BJ (cell line): ENCODE data around the gene ZBTB39. TPM values are rescaled to one million over a fixed set of nuclear protein-coding genes. Genes with fewer than 3 reads are reported as not detected.

ENCODE experiments used
- CTCF ChIA-PET: fragments of 350-600 bp; formaldehyde crosslinking; extraction: SDS; loops from one replicate; lab custom pipeline; 2021; ENCODE audit warnings: antibody characterized with exemption, inconsistent platforms; lab: Yijun Ruan, JAX
- POLR2A ChIA-PET: fragments of 300-600 bp; sonication (Branson Sonifier 250); formaldehyde crosslinking; extraction: SDS; loops from one replicate; lab custom pipeline; 2021; ENCODE audit warnings: antibody characterized with exemption; lab: Charles Lee
- DNase-seq: peaks from one replicate; pipeline ENCODE4 v3.0.0-alpha.2; 2011; ENCODE audit warnings: low read depth
- H3K27me3 ChIP-seq: 2 replicates; pipeline ENCODE4 v1.6.0; 2011; ENCODE audit warnings: low read length; ENCODE audit not compliant: control insufficient read depth, insufficient read depth
- H3K36me3 ChIP-seq: 2 replicates; pipeline ENCODE4 v1.5.1; 2011; ENCODE audit warnings: low read length; ENCODE audit not compliant: control insufficient read depth, insufficient read depth
- H3K4me3 ChIP-seq: 2 replicates; pipeline ENCODE4 v1.5.1; 2011; ENCODE audit warnings: low read depth, mild to moderate bottlenecking, control low read depth, low read length
- polyA plus RNA-seq: library from polyadenylated mRNA; depleted of rRNA; stranded (reverse); fragments of >200 nt; gene quantifications from 2 replicates; pipeline ENCODE4 v1.2.3, GENCODE V29; 2011; rRNA removed
- TF ChIP-seq, protein P1 (sequence below): IDR thresholded peaks from 2 replicates; pipeline ENCODE4 v1.5.1; 2011; ENCODE audit warnings: low read depth, mild to moderate bottlenecking, control low read depth, inconsistent platforms, low read length, moderate library complexity; ENCODE audit not compliant: insufficient read depth

The ZBTB39 gene
- polyA plus RNA-seq, 1 experiment: 4.2 TPM

DNA sequence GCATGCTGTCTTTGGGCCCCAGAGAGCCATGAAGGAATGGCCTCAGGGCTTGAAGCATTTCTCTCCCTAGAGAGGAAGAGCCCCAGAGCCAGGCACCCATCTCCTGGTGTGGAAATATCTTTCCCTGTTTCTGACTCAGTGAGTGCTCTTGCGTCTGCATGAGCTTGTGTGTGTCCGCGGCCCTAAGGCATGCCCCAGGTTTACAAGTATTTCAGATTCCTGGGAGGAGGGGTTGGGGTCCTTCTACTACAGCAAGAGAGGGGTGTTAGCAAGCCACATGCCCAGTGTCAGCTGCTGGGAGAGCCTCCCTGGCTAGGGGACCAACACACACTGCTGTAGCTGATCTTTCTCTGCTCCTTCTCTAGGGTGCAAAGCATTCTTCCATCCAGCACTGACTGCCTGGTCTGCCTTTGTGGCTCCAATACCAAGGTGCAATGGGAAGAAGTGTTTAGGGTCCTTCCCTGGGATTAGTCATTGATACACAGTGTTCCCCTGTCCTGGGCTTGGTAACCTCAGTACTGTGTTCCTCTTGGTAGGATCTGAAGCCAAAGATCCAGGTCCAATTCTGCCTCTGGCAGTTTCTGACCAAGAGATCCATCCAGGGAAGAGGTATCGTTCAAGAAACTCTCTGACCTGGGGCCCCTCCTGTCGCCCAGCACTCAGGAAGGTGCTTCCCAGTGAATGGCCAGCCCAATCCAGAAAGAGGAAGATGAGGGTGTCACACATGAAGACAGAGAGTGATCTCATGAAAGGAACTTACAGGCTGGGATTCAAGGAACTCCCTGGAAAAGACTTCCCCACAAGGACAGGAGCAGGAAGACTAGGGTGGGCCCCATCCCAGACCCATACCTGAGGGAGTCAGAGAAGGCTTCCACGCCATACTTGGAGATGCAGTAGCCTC, 52.0 kb downstream of the ZBTB39 start:
- Histone ChIP-seq H3K4me3 (no peak overlapping the region), H3K36me3 (no peaks in the 10 kb centered on the region), H3K27me3 (peaks cover 12% of the 10 kb centered on the region)
- CTCF ChIA-PET: no interaction called here
- POLR2A ChIA-PET: no interaction called here
- TF ChIP-seq, protein P1, sequence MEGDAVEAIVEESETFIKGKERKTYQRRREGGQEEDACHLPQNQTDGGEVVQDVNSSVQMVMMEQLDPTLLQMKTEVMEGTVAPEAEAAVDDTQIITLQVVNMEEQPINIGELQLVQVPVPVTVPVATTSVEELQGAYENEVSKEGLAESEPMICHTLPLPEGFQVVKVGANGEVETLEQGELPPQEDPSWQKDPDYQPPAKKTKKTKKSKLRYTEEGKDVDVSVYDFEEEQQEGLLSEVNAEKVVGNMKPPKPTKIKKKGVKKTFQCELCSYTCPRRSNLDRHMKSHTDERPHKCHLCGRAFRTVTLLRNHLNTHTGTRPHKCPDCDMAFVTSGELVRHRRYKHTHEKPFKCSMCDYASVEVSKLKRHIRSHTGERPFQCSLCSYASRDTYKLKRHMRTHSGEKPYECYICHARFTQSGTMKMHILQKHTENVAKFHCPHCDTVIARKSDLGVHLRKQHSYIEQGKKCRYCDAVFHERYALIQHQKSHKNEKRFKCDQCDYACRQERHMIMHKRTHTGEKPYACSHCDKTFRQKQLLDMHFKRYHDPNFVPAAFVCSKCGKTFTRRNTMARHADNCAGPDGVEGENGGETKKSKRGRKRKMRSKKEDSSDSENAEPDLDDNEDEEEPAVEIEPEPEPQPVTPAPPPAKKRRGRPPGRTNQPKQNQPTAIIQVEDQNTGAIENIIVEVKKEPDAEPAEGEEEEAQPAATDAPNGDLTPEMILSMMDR: no peak
- DNase-seq: no peak

DNA sequence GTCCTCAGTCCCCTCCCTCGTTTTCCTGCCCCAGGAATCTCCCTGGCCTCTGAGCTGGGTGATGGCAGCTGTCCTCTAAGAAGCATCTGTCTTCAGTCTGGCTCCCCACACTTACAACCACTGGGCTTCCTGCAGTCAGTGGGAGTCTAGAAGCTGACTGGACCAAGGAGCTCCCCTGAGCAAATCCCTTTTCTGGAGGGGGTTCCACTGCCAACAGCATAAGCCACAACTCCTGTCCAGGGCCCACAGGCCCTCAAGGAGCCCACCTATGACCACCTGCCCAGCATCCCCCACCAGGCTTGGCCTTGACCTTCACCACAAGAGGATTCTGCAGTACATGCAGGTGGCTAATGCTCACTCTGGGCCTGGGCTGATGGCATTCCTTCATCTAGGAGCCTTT, 53.0 kb downstream of the ZBTB39 start:
- POLR2A ChIA-PET: no interaction called here
- CTCF ChIA-PET: interaction anchor here (1.2 kb wide), 1 partner anchor 9 kb away, joined by 3 read pairs; no protein-coding TSS in a partner anchor

DNA sequence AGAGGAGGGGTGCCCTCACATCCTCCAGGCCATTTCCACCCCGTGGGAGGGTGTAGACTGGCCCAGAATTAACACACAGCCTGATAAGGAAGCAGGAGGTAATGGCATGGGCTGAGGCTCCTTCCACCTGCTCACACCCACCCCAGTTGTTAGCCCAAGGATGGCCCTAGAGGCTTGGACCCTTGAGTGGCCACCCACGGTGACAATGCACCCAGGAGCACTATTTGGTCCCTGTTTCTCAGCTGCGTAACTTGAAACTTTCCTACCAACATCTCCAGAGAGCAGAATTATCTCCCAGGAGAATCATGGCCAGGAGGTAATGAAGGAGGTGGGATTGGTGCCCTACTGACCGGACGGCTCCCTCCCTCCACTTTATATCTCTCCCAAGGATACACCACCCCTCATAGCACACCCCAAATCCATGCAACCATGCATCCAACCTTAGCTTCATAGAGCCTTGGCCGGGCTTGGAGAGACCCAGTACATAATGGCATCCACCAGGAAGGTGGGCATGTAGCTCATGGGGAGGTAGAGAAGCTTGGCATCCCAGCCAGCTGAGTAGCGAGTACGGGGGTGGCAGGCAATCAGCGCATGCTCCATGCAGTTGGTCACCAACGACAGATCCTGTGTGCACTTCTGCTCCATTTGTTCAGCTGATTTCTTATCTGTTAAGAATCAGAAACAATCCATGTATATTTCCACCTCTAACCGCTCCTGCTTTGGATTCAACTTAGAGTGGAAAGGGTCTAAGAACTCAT, 54.6 kb downstream of the ZBTB39 start:
- H3K27me3 ChIP-seq: peaks cover 11% of the 10 kb centered on the region
- TF ChIP-seq, protein P1: no peak
- no peak overlapping the region for H3K4me3 ChIP-seq
- ChIA-PET POLR2A (no interaction called here), CTCF (interaction anchor here (0.6 to 0.9 kb wide), 2 partner anchors 17 to 58 kb away, joined by 3 read pairs; no protein-coding TSS in a partner anchor)
- DNase-seq: no peak
- H3K36me3 ChIP-seq: no peaks in the 10 kb centered on the region

More for the DNA sequence above, 53.0 kb downstream of the ZBTB39 start:
- Histone ChIP-seq H3K36me3 (no peaks in the 10 kb centered on the region), H3K4me3 (no peak overlapping the region), H3K27me3 (peaks cover 11% of the 10 kb centered on the region)
- DNase-seq: no peak
- TF ChIP-seq, protein P1: no peak

DNA sequence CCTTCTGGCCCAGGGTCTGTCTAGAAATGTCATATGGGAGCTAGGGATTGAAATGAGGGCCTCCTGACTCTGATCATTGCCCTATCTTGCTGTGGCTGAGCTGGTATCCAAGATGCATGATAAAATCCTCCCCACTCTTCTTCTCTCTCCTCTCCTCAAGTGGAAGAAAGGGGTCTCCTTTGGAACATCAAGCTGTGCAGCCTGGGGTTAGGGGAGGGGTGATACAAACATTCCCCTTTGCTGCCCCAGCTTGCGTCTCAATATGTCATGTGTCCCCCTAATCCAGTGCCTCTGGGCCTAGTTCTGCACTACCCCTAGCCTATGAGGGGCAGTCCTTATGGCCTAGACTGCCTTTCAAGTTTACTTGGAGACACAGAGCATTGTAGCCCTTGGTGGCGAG, 57.5 kb downstream of the ZBTB39 start:
- no peaks in the 10 kb centered on the region for H3K36me3 ChIP-seq
- TF ChIP-seq, protein P1: no peak
- CTCF ChIA-PET: interaction anchor here (1.2 kb wide), 1 partner anchor 9 kb away, joined by 3 read pairs; no protein-coding TSS in a partner anchor
- no peak for DNase-seq
- peaks cover 4% of the 10 kb centered on the region; the same call in 1 of the 2 replicates for H3K27me3 ChIP-seq
- H3K4me3 ChIP-seq: no peak overlapping the region
- POLR2A ChIA-PET: no interaction called here

Other genes starting within 250 kb of the ZBTB39 start
- gene HSD17B6, start 243.2 kb downstream of the ZBTB39 start, polyA plus RNA-seq: 11.3 and 12.2 TPM in 2 replicates
- gene SDR9C7, start 72.1 kb downstream of the ZBTB39 start, polyA plus RNA-seq: not detected in 2 replicates
- gene RDH16, start 48.9 kb downstream of the ZBTB39 start, polyA plus RNA-seq: 0.07 TPM in 2 replicates
- gene TAC3, start 10.0 kb upstream of the ZBTB39 start, polyA plus RNA-seq: not detected in 2 replicates
- 0.02 and 0.15 TPM in 2 replicates for gene MYO1A, start 43.6 kb upstream of the ZBTB39 start, polyA plus RNA-seq
- 6.7 and 12.0 TPM in 2 replicates for gene NEMP1, start 72.2 kb upstream of the ZBTB39 start, polyA plus RNA-seq
- 41.7 and 50.2 TPM in 2 replicates for gene NAB2, start 82.6 kb upstream of the ZBTB39 start, polyA plus RNA-seq
- gene STAT6, start 104.8 kb upstream of the ZBTB39 start, polyA plus RNA-seq: 110 and 177 TPM in 2 replicates
- gene LRP1, start 121.9 kb upstream of the ZBTB39 start, polyA plus RNA-seq: 58.5 and 117 TPM in 2 replicates
- gene LRP1-AS, start 141.1 kb upstream of the ZBTB39 start, polyA plus RNA-seq: not detected in 2 replicates
- gene NXPH4, start 210.2 kb upstream of the ZBTB39 start, polyA plus RNA-seq: 1.4 and 2.8 TPM in 2 replicates
- 299 and 550 TPM in 2 replicates for gene SHMT2, start 223.2 kb upstream of the ZBTB39 start, polyA plus RNA-seq
- gene STAC3, start 244.6 kb upstream of the ZBTB39 start, polyA plus RNA-seq: 0.12 and 0.48 TPM in 2 replicates